ENCODE measurements around the gene USPL1.

- TF ChIP-seq CTCF (IDR thresholded peaks at IDR 0.05): no peak
- no peak for TF ChIP-seq EP300 (IDR thresholded peaks at IDR 0.05)
- TF ChIP-seq POLR2A (IDR thresholded peaks at IDR 0.05): no peak
These were observed 43.1 kb downstream of the USPL1 start for GRCh38 chr13:30660796-30661195.

Data from ovary (tissue), 3 donors.